DND-41 (cell line): ENCODE data around the gene ZSCAN29.

Source experiments
- ATAC-seq: fragments of 200-7000 bp; cut with Tn5 transposase; 3 replicates; pipeline ENCODE4 v1.9.1; 2021; ENCODE audit warnings: low read depth; ENCODE audit not compliant: insufficient read depth
- DNase-seq: peaks from one replicate; pipeline ENCODE4 v3.0.0-alpha.2; 2020
- H2AFZ ChIP-seq: 2 replicates; pipeline ENCODE4 v1.6.0; 2012; ENCODE audit warnings: low read depth, low read length
- H3K27ac ChIP-seq: 2 replicates; pipeline ENCODE4 v1.5.1; 2012; ENCODE audit warnings: low read length, inconsistent platforms
- H3K27me3 ChIP-seq: fragments of 200-600 bp; sonication (generic); 2 replicates; pipeline ENCODE4 v1.6.0; 2012; ENCODE audit warnings: low read length, mild to moderate bottlenecking, inconsistent platforms; ENCODE audit not compliant: insufficient read depth, poor library complexity
- H3K36me3 ChIP-seq: 2 replicates; pipeline ENCODE4 v1.5.1; 2012; ENCODE audit warnings: low read length, inconsistent platforms; ENCODE audit not compliant: insufficient read depth
- H3K4me1 ChIP-seq: 2 replicates; pipeline ENCODE4 v1.5.1; 2012; ENCODE audit warnings: mild to moderate bottlenecking, low read length; ENCODE audit not compliant: insufficient read depth
- H3K4me2 ChIP-seq: 2 replicates; pipeline ENCODE4 v1.6.0; 2012; ENCODE audit warnings: mild to moderate bottlenecking, moderate library complexity, low read length, inconsistent platforms; ENCODE audit not compliant: insufficient read depth
- H3K4me3 ChIP-seq, 2 experiments: fragments of 200-600 bp in 1 of 2; shearing (Covaris generic) in 1 of 2; 2 replicates each; pipeline ENCODE4 v1.5.1; 2012 to 2016; ENCODE audit warnings: inconsistent platforms in 2 of 2, low read length in 2 of 2, mild to moderate bottlenecking in 2 of 2, low read depth in 1 of 2, moderate library complexity in 1 of 2
- H3K79me2 ChIP-seq: 2 replicates; pipeline ENCODE4 v1.6.0; 2012; ENCODE audit warnings: low read length, inconsistent platforms; ENCODE audit not compliant: insufficient read depth
- H3K9ac ChIP-seq: 2 replicates; pipeline ENCODE4 v1.6.0; 2012; ENCODE audit warnings: low read depth, mild to moderate bottlenecking, inconsistent platforms, low read length, moderate library complexity
- H3K9me3 ChIP-seq: 2 replicates; pipeline ENCODE4 v1.5.1; 2012; ENCODE audit warnings: low read length, moderate library complexity, mild to moderate bottlenecking, inconsistent platforms; ENCODE audit not compliant: insufficient read depth, severe bottlenecking
- H4K20me1 ChIP-seq: 2 replicates; pipeline ENCODE4 v1.6.0; 2012; ENCODE audit warnings: low read length; ENCODE audit not compliant: insufficient read depth
- CTCF ChIP-seq: IDR thresholded peaks from 2 replicates; pipeline ENCODE4 v1.5.1; 2012; ENCODE audit warnings: borderline replicate concordance, low read length, moderate library complexity, mild to moderate bottlenecking; ENCODE audit not compliant: poor library complexity, severe bottlenecking; ENCODE audit errors: extremely low read depth
- EZH2 ChIP-seq: IDR thresholded peaks from 3 replicates; pipeline ENCODE4 v1.6.1; 2012; ENCODE audit warnings: borderline replicate concordance, low read depth, mild to moderate bottlenecking, moderate library complexity, low read length, inconsistent platforms; ENCODE audit not compliant: severe bottlenecking

The ZSCAN29 gene

GRCh38 chr15:43314171-43314570 lies 56.7 kb downstream of the ZSCAN29 start:
- H3K36me3 ChIP-seq = no peaks in the 10 kb centered on the region
- no peak overlapping the region for H3K4me2 ChIP-seq
- H3K4me3 ChIP-seq = no peak overlapping the region
- H4K20me1 ChIP-seq = no peaks in the 10 kb centered on the region
- TF ChIP-seq EZH2 = no peak
- TF ChIP-seq CTCF = no peak
- H2AFZ ChIP-seq = no peak overlapping the region
- no peaks in the 10 kb centered on the region for H3K27me3 ChIP-seq
- H3K79me2 ChIP-seq = no peaks in the 10 kb centered on the region
- DNase-seq (no peak), ATAC-seq (no peak)
- H3K4me1 ChIP-seq = no peaks in the 10 kb centered on the region
- no peak overlapping the region for H3K9ac ChIP-seq
- H3K9me3 ChIP-seq = no peaks in the 10 kb centered on the region
- no peak overlapping the region for H3K27ac ChIP-seq

GRCh38 chr15:43312378-43312777 lies 58.5 kb downstream of the ZSCAN29 start:
- Histone ChIP-seq H3K4me3 (no peak overlapping the region), H3K9me3 (no peaks in the 10 kb centered on the region), H4K20me1 (no peaks in the 10 kb centered on the region), H3K27ac (no peak overlapping the region), H3K27me3 (no peaks in the 10 kb centered on the region), H3K79me2 (no peaks in the 10 kb centered on the region), H3K9ac (no peak overlapping the region), H3K4me1 (no peaks in the 10 kb centered on the region), H3K36me3 (no peaks in the 10 kb centered on the region), H3K4me2 (no peak overlapping the region), H2AFZ (no peak overlapping the region)
- DNase-seq (no peak), ATAC-seq (no peak)
- TF ChIP-seq CTCF (no peak), EZH2 (no peak)
